Measurements from ENCODE around the gene CRKL. TPM values are rescaled to one million over a fixed set of nuclear protein-coding genes. Genes with fewer than 3 reads are reported as not detected.

CRKL gene
- total RNA-seq (10 to 100 TPM; 55.2 to 63.6 TPM), polyA plus RNA-seq (ENCODE audit: insufficient read length in 2 of 2) (10 to 100 TPM; 65.5 to 88.0 TPM)
- long read RNA-seq, donor 1, full-length matches to known transcripts: 17 of 32 reads
- long read RNA-seq, donor 1, partial matches to known transcripts: 15 of 32 reads
- long read RNA-seq, donor 1, other reads (novel, unspliced or antisense): 0 of 32 reads
- long read RNA-seq, donor 2, full-length matches to known transcripts: 18 of 57 reads
- long read RNA-seq, donor 2, partial matches to known transcripts: 39 of 57 reads
- long read RNA-seq, donor 2, other reads (novel, unspliced or antisense): 0 of 57 reads
- long read RNA-seq, donor 3, full-length matches to known transcripts: 15 of 41 reads
- long read RNA-seq, donor 3, partial matches to known transcripts: 26 of 41 reads
- long read RNA-seq, donor 3, other reads (novel, unspliced or antisense): 0 of 41 reads
- long read RNA-seq, donor 4, full-length matches to known transcripts: 11 of 18 reads
- long read RNA-seq, donor 4, partial matches to known transcripts: 7 of 18 reads
- long read RNA-seq, donor 4, other reads (novel, unspliced or antisense): 0 of 18 reads

- WGBS (ENCODE audit: insufficient coverage): under 1% methylated on average over 92 of the region's 92 CpGs
Measured at GRCh38 chr22:20916916-20917810, at the start of gene CRKL. TSS of gene CRKL (plus strand) at chr22:20917407. CDS start at chr22:20917935, 528 bp downstream.

GRCh38 chr22:20868025-20868962, 48.9 kb upstream of the CRKL start:
- H3K27me3 ChIP-seq (ENCODE audit: control insufficient read depth, insufficient read depth, low read length): no peaks in the 10 kb centered on the region
- peaks cover 39% of the 10 kb centered on the region for H3K36me3 ChIP-seq (ENCODE audit: control insufficient read depth, insufficient read depth, low read length)
- DNase-seq (ENCODE audit: low read depth in 4 of 6, low spot score in 6 of 6): no peak
- H3K27ac ChIP-seq (ENCODE audit: low read depth, low read length): no peak overlapping the region
- WGBS (ENCODE audit: insufficient coverage): 75% methylated on average over 4 of the region's 7 CpGs
- no peak overlapping the region for H3K4me3 ChIP-seq (ENCODE audit: low read depth, low read length)
- peaks cover 3% of the 10 kb centered on the region for H3K4me1 ChIP-seq (ENCODE audit: control insufficient read depth, insufficient read depth, low read length)
- H3K9me3 ChIP-seq (ENCODE audit: control insufficient read depth, insufficient read depth, low read length): no peaks in the 10 kb centered on the region

More at GRCh38 chr22:20916916-20917810, at the start of gene CRKL:
- Histone ChIP-seq H3K27me3 (ENCODE audit: control insufficient read depth, insufficient read depth, low read length) (no peaks in the 10 kb centered on the region), H3K4me3 (ENCODE audit: low read depth, low read length) (peak within 1 kb of the TSS; percentile 97), H3K36me3 (ENCODE audit: control insufficient read depth, insufficient read depth, low read length) (no peaks in the 10 kb centered on the region), H3K27ac (ENCODE audit: low read depth, low read length) (peak within 1 kb of the TSS; percentile 94), H3K4me1 (ENCODE audit: control insufficient read depth, insufficient read depth, low read length) (peaks cover 15% of the 10 kb centered on the region), H3K9me3 (ENCODE audit: control insufficient read depth, insufficient read depth, low read length) (no peaks in the 10 kb centered on the region)
- peak; percentile 89 to 99 (median 96) for DNase-seq (ENCODE audit: low read depth in 4 of 6, low spot score in 6 of 6)

GRCh38 chr22:20869234-20869633, 48.0 kb upstream of the CRKL start:
- no peaks in the 10 kb centered on the region for H3K9me3 ChIP-seq (ENCODE audit: control insufficient read depth, insufficient read depth, low read length)
- WGBS (ENCODE audit: insufficient coverage): 100% methylated on average over 2 of the region's 2 CpGs

GRCh38 chr22:20873214-20873613, 44.0 kb upstream of the CRKL start:
- no peaks in the 10 kb centered on the region for H3K9me3 ChIP-seq (ENCODE audit: control insufficient read depth, insufficient read depth, low read length)
- no peak overlapping the region for H3K27ac ChIP-seq (ENCODE audit: low read depth, low read length)
- 86% methylated on average over 1 of the region's 3 CpGs for WGBS (ENCODE audit: insufficient coverage)
- peaks cover 54% of the 10 kb centered on the region for H3K36me3 ChIP-seq (ENCODE audit: control insufficient read depth, insufficient read depth, low read length)
- H3K27me3 ChIP-seq (ENCODE audit: control insufficient read depth, insufficient read depth, low read length): no peaks in the 10 kb centered on the region
- H3K4me1 ChIP-seq (ENCODE audit: control insufficient read depth, insufficient read depth, low read length): no peaks in the 10 kb centered on the region
- H3K4me3 ChIP-seq (ENCODE audit: low read depth, low read length): no peak overlapping the region
- no peak for DNase-seq (ENCODE audit: low read depth in 4 of 6, low spot score in 6 of 6)

More at GRCh38 chr22:20869234-20869633, 48.0 kb upstream of the CRKL start:
- Histone ChIP-seq H3K27me3 (ENCODE audit: control insufficient read depth, insufficient read depth, low read length) (no peaks in the 10 kb centered on the region), H3K4me1 (ENCODE audit: control insufficient read depth, insufficient read depth, low read length) (peaks cover 3% of the 10 kb centered on the region), H3K36me3 (ENCODE audit: control insufficient read depth, insufficient read depth, low read length) (peaks cover 43% of the 10 kb centered on the region), H3K27ac (ENCODE audit: low read depth, low read length) (no peak overlapping the region), H3K4me3 (ENCODE audit: low read depth, low read length) (no peak overlapping the region)
- no peak for DNase-seq (ENCODE audit: low read depth in 4 of 6, low spot score in 6 of 6)

- Histone ChIP-seq H3K27me3 (ENCODE audit: control insufficient read depth, insufficient read depth, low read length) (no peaks in the 10 kb centered on the region), H3K36me3 (ENCODE audit: control insufficient read depth, insufficient read depth, low read length) (peaks cover 48% of the 10 kb centered on the region), H3K4me3 (ENCODE audit: low read depth, low read length) (no peak overlapping the region), H3K27ac (ENCODE audit: low read depth, low read length) (no peak overlapping the region), H3K4me1 (ENCODE audit: control insufficient read depth, insufficient read depth, low read length) (no peaks in the 10 kb centered on the region), H3K9me3 (ENCODE audit: control insufficient read depth, insufficient read depth, low read length) (no peaks in the 10 kb centered on the region)
- DNase-seq (ENCODE audit: low read depth in 4 of 6, low spot score in 6 of 6): no peak
- WGBS (ENCODE audit: insufficient coverage): 67% methylated on average over 1 of the region's 1 CpG
Measured at GRCh38 chr22:20875296-20875695, 41.9 kb upstream of the CRKL start.

GRCh38 chr22:20877715-20878114, 39.5 kb upstream of the CRKL start:
- H3K4me3 ChIP-seq (ENCODE audit: low read depth, low read length): no peak overlapping the region
- H3K27ac ChIP-seq (ENCODE audit: low read depth, low read length): no peak overlapping the region
- DNase-seq (ENCODE audit: low read depth in 4 of 6, low spot score in 6 of 6): no peak
- H3K4me1 ChIP-seq (ENCODE audit: control insufficient read depth, insufficient read depth, low read length): no peaks in the 10 kb centered on the region
- H3K9me3 ChIP-seq (ENCODE audit: control insufficient read depth, insufficient read depth, low read length): no peaks in the 10 kb centered on the region
- peaks cover 58% of the 10 kb centered on the region for H3K36me3 ChIP-seq (ENCODE audit: control insufficient read depth, insufficient read depth, low read length)
- 100% methylated on average over 1 of the region's 3 CpGs for WGBS (ENCODE audit: insufficient coverage)
- H3K27me3 ChIP-seq (ENCODE audit: control insufficient read depth, insufficient read depth, low read length): no peaks in the 10 kb centered on the region

- Histone ChIP-seq H3K27me3 (ENCODE audit: control insufficient read depth, insufficient read depth, low read length) (no peaks in the 10 kb centered on the region), H3K36me3 (ENCODE audit: control insufficient read depth, insufficient read depth, low read length) (peaks cover 65% of the 10 kb centered on the region), H3K4me3 (ENCODE audit: low read depth, low read length) (no peak overlapping the region), H3K9me3 (ENCODE audit: control insufficient read depth, insufficient read depth, low read length) (no peaks in the 10 kb centered on the region), H3K27ac (ENCODE audit: low read depth, low read length) (no peak overlapping the region), H3K4me1 (ENCODE audit: control insufficient read depth, insufficient read depth, low read length) (no peaks in the 10 kb centered on the region)
- 67% methylated on average over 2 of the region's 5 CpGs for WGBS (ENCODE audit: insufficient coverage)
- DNase-seq (ENCODE audit: low read depth in 4 of 6, low spot score in 6 of 6): no peak
Measured at GRCh38 chr22:20881231-20881630, 36.0 kb upstream of the CRKL start.

- Histone ChIP-seq H3K27ac (ENCODE audit: low read depth, low read length) (no peak overlapping the region), H3K27me3 (ENCODE audit: control insufficient read depth, insufficient read depth, low read length) (no peaks in the 10 kb centered on the region), H3K36me3 (ENCODE audit: control insufficient read depth, insufficient read depth, low read length) (peaks cover 71% of the 10 kb centered on the region), H3K9me3 (ENCODE audit: control insufficient read depth, insufficient read depth, low read length) (no peaks in the 10 kb centered on the region), H3K4me1 (ENCODE audit: control insufficient read depth, insufficient read depth, low read length) (no peaks in the 10 kb centered on the region), H3K4me3 (ENCODE audit: low read depth, low read length) (no peak overlapping the region)
- DNase-seq (ENCODE audit: low read depth in 4 of 6, low spot score in 6 of 6): no peak
- WGBS (ENCODE audit: insufficient coverage): 95% methylated on average over 8 of the region's 9 CpGs
Measured at GRCh38 chr22:20881869-20882815, 35.1 kb upstream of the CRKL start.
